Hepatocyte (in vitro differentiated cells): ENCODE results near the gene BLTP1. TPM values are rescaled to one million over a fixed set of nuclear protein-coding genes. Genes with fewer than 3 reads are reported as not detected.

Experiments used
- DNase-seq: peaks from one replicate; pipeline ENCODE4 v3.0.0-alpha.2; 2016; ENCODE audit warnings: low spot score
- H2AFZ ChIP-seq: fragments of 200-600 bp; sonication (generic); 2 replicates; pipeline ENCODE4 v1.6.0; 2016; ENCODE audit warnings: antibody characterized with exemption, mild to moderate bottlenecking
- H3K27ac ChIP-seq: fragments of 200-600 bp; sonication (generic); 2 replicates; pipeline ENCODE4 v1.5.1; 2016; ENCODE audit warnings: mild to moderate bottlenecking
- H3K27me3 ChIP-seq: fragments of 200-600 bp; sonication (generic); 2 replicates; pipeline ENCODE4 v1.6.1; 2016
- H3K36me3 ChIP-seq: fragments of 200-600 bp; sonication (generic); replicated peaks from 2 replicates; pipeline ENCODE4 v1.5.1; 2016; ENCODE audit warnings: low read depth; ENCODE audit not compliant: insufficient read depth
- H3K4me1 ChIP-seq: fragments of 200-600 bp; sonication (generic); 2 replicates; pipeline ENCODE4 v1.5.1; 2016; ENCODE audit warnings: mild to moderate bottlenecking, moderate library complexity; ENCODE audit not compliant: insufficient read depth
- H3K4me2 ChIP-seq: fragments of 200-600 bp; sonication (generic); 2 replicates; pipeline ENCODE4 v1.6.0; 2016
- H3K4me3 ChIP-seq: fragments of 200-600 bp; sonication (generic); 2 replicates; pipeline ENCODE4 v1.5.1; 2016; ENCODE audit warnings: mild to moderate bottlenecking
- H3K79me2 ChIP-seq: fragments of 200-600 bp; sonication (generic); 2 replicates; pipeline ENCODE4 v1.6.0; 2017; ENCODE audit warnings: mild to moderate bottlenecking
- H3K9me2 ChIP-seq: fragments of 200-600 bp; sonication (generic); replicated peaks from 2 replicates; pipeline ENCODE4 v1.6.0; 2017; ENCODE audit warnings: mild to moderate bottlenecking; ENCODE audit not compliant: insufficient read depth
- H3K9me3 ChIP-seq: fragments of 200-600 bp; sonication (generic); 2 replicates; pipeline ENCODE4 v1.5.1; 2016; ENCODE audit warnings: low read depth, mild to moderate bottlenecking
- H4K20me1 ChIP-seq: fragments of 200-600 bp; sonication (generic); 2 replicates; pipeline ENCODE4 v1.6.0; 2016; ENCODE audit warnings: mild to moderate bottlenecking; ENCODE audit not compliant: insufficient read depth, poor library complexity, severe bottlenecking
- EZH2 ChIP-seq: fragments of 200-600 bp; sonication (generic); IDR thresholded peaks from 2 replicates; pipeline ENCODE4 v1.6.1; 2016; ENCODE audit warnings: antibody characterized with exemption, mild to moderate bottlenecking, borderline replicate concordance
- EZH2phosphoT487 ChIP-seq: fragments of 200-600 bp; sonication (generic); IDR thresholded peaks from one replicate; pipeline ENCODE4 v1.6.1; 2018; ENCODE audit warnings: antibody characterized with exemption, mild to moderate bottlenecking, low read depth, moderate library complexity; ENCODE audit not compliant: unreplicated experiment, severe bottlenecking
- WGBS: methylation state at CpG from one replicate; pipeline ENCODE4 v1.1.6; 2016; ENCODE audit warnings: low lambda C conversion rate; ENCODE audit errors: missing lambda C conversion rate; 5-methylcytosine and 5-hydroxymethylcytosine counted together
- polyA plus RNA-seq: library from polyadenylated mRNA; unstranded; fragments of >200 nt; fragmentation: Nextera tagmentation; extraction: Ambion mirVana; gene quantifications from 2 replicates; pipeline ENCODE4 v1.2.1, GENCODE V29; 2016
- total RNA-seq: library from RNA; depleted of rRNA; stranded (reverse); fragments of >200 nt; gene quantifications from 2 replicates; pipeline ENCODE4 v1.2.3, GENCODE V29; 2014
- TF ChIP-seq, protein P1 (sequence below): fragments of 200-600 bp; sonication (generic); IDR thresholded peaks from 2 replicates; pipeline ENCODE4 v1.5.1; 2016; ENCODE audit warnings: antibody characterized with exemption, mild to moderate bottlenecking; ENCODE audit not compliant: poor library complexity

The BLTP1 gene
- total and polyA plus RNA-seq, 2 experiments from 2014 or later: 7.7 to 82.3 TPM

DNA sequence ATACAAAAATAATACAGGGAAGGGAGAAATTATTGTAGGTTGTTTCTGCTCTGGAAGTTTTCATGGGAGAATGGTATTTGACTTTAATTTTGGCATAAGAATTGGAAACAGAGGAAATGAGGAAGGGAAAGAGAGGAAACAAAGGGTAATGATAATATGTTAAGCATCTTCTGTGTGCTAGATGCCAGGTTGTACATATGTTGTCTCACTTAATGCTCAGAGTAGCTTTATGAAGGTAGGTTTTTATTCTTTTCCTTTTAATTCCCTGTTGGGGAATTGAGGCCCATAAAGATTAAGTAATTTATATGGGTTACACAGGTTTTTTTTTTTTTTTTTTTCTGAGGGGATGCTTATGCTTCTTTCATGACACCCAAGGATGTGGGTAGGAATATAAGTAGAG is 19.2 kb downstream of the BLTP1 start:
- H3K36me3 ChIP-seq: no peaks in the 10 kb centered on the region
- TF ChIP-seq, protein P1, sequence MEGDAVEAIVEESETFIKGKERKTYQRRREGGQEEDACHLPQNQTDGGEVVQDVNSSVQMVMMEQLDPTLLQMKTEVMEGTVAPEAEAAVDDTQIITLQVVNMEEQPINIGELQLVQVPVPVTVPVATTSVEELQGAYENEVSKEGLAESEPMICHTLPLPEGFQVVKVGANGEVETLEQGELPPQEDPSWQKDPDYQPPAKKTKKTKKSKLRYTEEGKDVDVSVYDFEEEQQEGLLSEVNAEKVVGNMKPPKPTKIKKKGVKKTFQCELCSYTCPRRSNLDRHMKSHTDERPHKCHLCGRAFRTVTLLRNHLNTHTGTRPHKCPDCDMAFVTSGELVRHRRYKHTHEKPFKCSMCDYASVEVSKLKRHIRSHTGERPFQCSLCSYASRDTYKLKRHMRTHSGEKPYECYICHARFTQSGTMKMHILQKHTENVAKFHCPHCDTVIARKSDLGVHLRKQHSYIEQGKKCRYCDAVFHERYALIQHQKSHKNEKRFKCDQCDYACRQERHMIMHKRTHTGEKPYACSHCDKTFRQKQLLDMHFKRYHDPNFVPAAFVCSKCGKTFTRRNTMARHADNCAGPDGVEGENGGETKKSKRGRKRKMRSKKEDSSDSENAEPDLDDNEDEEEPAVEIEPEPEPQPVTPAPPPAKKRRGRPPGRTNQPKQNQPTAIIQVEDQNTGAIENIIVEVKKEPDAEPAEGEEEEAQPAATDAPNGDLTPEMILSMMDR: no peak
- no peak for TF ChIP-seq EZH2
- TF ChIP-seq EZH2phosphoT487: no peak
- no peak overlapping the region for H3K4me2 ChIP-seq
- peaks cover 26% of the 10 kb centered on the region for H3K79me2 ChIP-seq
- H3K9me2 ChIP-seq: no peaks in the 10 kb centered on the region
- H3K4me1 ChIP-seq: no peaks in the 10 kb centered on the region
- no peak overlapping the region for H3K4me3 ChIP-seq
- no peak for DNase-seq
- H2AFZ ChIP-seq: no peak overlapping the region
- H3K27me3 ChIP-seq: no peaks in the 10 kb centered on the region
- no peaks in the 10 kb centered on the region for H4K20me1 ChIP-seq
- H3K9me3 ChIP-seq: no peaks in the 10 kb centered on the region
- H3K27ac ChIP-seq: no peak overlapping the region

DNA sequence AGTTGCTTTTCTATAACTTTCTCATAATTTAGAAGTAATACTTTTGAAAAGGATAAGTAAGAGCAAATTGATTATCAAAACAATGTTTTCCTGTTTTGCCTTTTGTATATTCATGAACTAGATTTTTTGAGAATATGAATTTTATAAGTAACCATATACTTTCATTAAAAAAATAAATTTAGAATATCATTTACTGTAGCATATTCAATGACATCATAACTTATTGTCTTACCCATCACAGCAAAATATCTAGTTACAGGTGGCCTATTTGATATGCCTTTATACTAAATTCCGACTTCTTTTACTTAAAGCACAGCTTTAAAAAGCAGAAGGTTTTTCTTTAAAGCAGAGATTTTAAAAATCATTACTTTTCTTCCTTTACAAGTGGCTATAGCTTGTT is 20.1 kb downstream of the BLTP1 start:
- Histone ChIP-seq H3K4me3 (no peak overlapping the region), H3K9me3 (no peaks in the 10 kb centered on the region), H3K9me2 (no peaks in the 10 kb centered on the region), H3K36me3 (no peaks in the 10 kb centered on the region), H2AFZ (no peak overlapping the region), H3K27ac (no peak overlapping the region), H4K20me1 (no peaks in the 10 kb centered on the region), H3K79me2 (peaks cover 20% of the 10 kb centered on the region), H3K4me2 (no peak overlapping the region), H3K27me3 (no peaks in the 10 kb centered on the region), H3K4me1 (no peaks in the 10 kb centered on the region)
- DNase-seq: no peak
- TF ChIP-seq EZH2: no peak
- TF ChIP-seq EZH2phosphoT487: no peak
- TF ChIP-seq, protein P1: no peak
- 91% methylated on average over 1 of the region's 1 CpG for WGBS

DNA sequence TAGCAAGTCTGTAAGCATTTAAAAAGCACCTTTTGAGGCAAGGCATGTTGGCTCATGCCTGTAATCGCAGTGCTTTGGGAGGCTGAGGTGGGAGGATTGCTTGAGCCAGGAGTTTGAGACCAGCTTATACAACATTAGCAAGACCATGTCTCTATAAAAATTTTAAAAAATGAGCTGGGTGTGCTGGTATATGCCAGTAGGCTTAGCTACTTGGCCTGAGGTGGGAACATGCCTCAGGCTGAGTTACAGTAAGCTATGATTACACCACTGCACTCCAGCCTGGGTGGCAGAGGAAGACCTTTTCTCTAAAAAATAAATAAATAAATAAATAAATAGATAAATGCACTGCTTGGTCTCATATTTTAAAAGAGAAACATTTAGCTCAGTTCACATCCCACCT is 26.8 kb downstream of the BLTP1 start:
- H3K9me2 ChIP-seq: no peaks in the 10 kb centered on the region
- H3K4me1 ChIP-seq: no peaks in the 10 kb centered on the region
- no peak overlapping the region for H3K4me2 ChIP-seq
- H3K4me3 ChIP-seq: no peak overlapping the region
- H2AFZ ChIP-seq: no peak overlapping the region
- WGBS: 100% methylated on average over 1 of the region's 1 CpG
- no peaks in the 10 kb centered on the region for H3K79me2 ChIP-seq
- H3K36me3 ChIP-seq: peaks cover 5% of the 10 kb centered on the region
- no peak overlapping the region for H3K27ac ChIP-seq
- TF ChIP-seq, protein P1: no peak
- no peak for TF ChIP-seq EZH2
- no peak for TF ChIP-seq EZH2phosphoT487
- no peaks in the 10 kb centered on the region for H3K9me3 ChIP-seq
- H4K20me1 ChIP-seq: no peaks in the 10 kb centered on the region
- no peaks in the 10 kb centered on the region for H3K27me3 ChIP-seq
- DNase-seq: no peak

DNA sequence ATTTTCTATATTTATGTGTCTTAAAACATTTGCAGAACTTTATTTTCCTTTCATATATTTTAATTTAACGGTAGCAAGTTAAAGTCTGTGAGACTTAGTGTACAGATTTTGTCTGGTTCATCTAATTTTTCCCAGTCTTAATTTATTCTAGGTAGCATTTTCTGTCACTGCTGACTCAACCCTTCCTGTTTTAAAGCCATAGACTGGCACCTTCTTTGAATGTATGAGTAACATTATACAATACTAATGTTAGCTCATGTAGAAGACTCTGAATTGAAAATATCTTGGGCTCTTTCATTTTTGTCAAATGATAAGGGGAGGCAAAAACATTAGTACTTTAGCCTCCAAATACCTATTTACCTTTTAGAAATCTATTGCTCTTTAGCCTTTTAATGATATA is 43.6 kb downstream of the BLTP1 start:
- Histone ChIP-seq H3K4me3 (no peak overlapping the region), H4K20me1 (no peaks in the 10 kb centered on the region), H3K9me3 (no peaks in the 10 kb centered on the region), H2AFZ (no peak overlapping the region), H3K36me3 (no peaks in the 10 kb centered on the region), H3K79me2 (no peaks in the 10 kb centered on the region), H3K4me1 (no peaks in the 10 kb centered on the region), H3K27me3 (no peaks in the 10 kb centered on the region), H3K9me2 (no peaks in the 10 kb centered on the region), H3K4me2 (no peak overlapping the region), H3K27ac (no peak overlapping the region)
- DNase-seq: no peak
- TF ChIP-seq, protein P1: no peak
- no peak for TF ChIP-seq EZH2
- TF ChIP-seq EZH2phosphoT487: no peak
- WGBS: 100% methylated on average over 1 of the region's 1 CpG
